ENCODE results near the gene LIMCH1.

DNA sequence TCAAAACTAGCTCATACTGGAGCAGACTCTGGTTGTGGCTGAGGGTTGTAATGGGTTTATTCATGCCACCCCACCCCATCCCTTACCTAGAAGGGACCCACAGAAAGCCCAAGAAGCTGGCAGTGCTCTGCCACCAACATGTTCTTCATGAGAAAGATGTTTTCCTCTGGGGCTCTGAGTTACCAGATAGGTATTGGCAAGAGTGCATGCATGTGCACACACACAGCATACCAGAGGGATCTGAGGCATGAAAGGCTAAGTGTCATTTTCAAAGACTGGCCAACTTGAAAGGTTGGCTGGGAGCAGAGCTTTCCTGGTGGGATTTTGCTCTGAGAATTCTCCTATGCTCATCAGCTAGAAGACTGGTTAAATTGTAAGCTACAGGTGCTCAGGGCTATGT, 145.4 kb downstream of the LIMCH1 start:
- TF ChIP-seq GATA2 (IDR thresholded peaks at IDR 0.05; ENCODE audit: low read depth, low read length) (no peak), GATA3 (IDR thresholded peaks at IDR 0.05; ENCODE audit: low read depth, low read length) (no peak)

Measured in SH-SY5Y (cell line).